Activated CD4-positive, alpha-beta T cell treated with anti-CD3 and anti-CD28 coated beads for 24 hours (primary cell): ENCODE measurements around the gene ATG12.
"Not testable (repeated sequence)": the region's sequence is repeated elsewhere in the genome, so short reads cannot be mapped to it uniquely, and the experiment has no call there.

Experiments
- DNase-seq, 2 donors: peaks; one replicate each; pipeline ENCODE4 v3.0.0-alpha.2; 2020; ENCODE audit warnings: low read depth in 2 of 2

The ATG12 gene

GRCh38 chr5:115842952-115843351 lies 1.6 kb upstream of the ATG12 start:
- no peak for DNase-seq

- DNase-seq = no peak
These were observed 947 bp upstream of the ATG12 start for GRCh38 chr5:115842089-115842935.

- DNase-seq = no peak
These were observed 492 bp downstream of the ATG12 start for GRCh38 chr5:115840873-115841272.

GRCh38 chr5:115838885-115839518 lies 2.4 kb downstream of the ATG12 start:
- DNase-seq = no peak

- no peak for DNase-seq
These were observed 5.9 kb downstream of the ATG12 start for GRCh38 chr5:115835481-115835880.

- DNase-seq = no peak
These were observed 10.1 kb downstream of the ATG12 start for GRCh38 chr5:115831163-115831768.

GRCh38 chr5:115829913-115830312 lies 11.5 kb downstream of the ATG12 start:
- no peak for DNase-seq

GRCh38 chr5:115825948-115826347 lies 15.4 kb downstream of the ATG12 start:
- no peak for DNase-seq

- DNase-seq = not testable (repeated sequence)
These were observed 16.4 kb downstream of the ATG12 start for GRCh38 chr5:115824983-115825382.

GRCh38 chr5:115820846-115821245 lies 20.5 kb downstream of the ATG12 start:
- DNase-seq = no peak

GRCh38 chr5:115818821-115819220 lies 22.5 kb downstream of the ATG12 start:
- no peak for DNase-seq

- no peak for DNase-seq
These were observed 24.0 kb downstream of the ATG12 start for GRCh38 chr5:115817386-115817785.

- DNase-seq = no peak
These were observed 24.9 kb downstream of the ATG12 start, which contains the start of gene CDO1 for GRCh38 chr5:115816226-115817081. Gene CDO1 (minus strand): TSS chr5:115816659. CDS start chr5:115816397, 262 bp downstream.

- no peak for DNase-seq
These were observed 25.6 kb downstream of the ATG12 start for GRCh38 chr5:115815693-115816225.

- DNase-seq = no peak
These were observed 26.2 kb downstream of the ATG12 start for GRCh38 chr5:115815006-115815692.

- no peak for DNase-seq
These were observed 27.6 kb downstream of the ATG12 start for GRCh38 chr5:115813719-115814118.

- no peak for DNase-seq
These were observed 29.0 kb downstream of the ATG12 start for GRCh38 chr5:115812372-115812771.

- DNase-seq = no peak
These were observed 30.0 kb downstream of the ATG12 start for GRCh38 chr5:115811406-115811805.

GRCh38 chr5:115810761-115811160 lies 30.6 kb downstream of the ATG12 start:
- no peak for DNase-seq

GRCh38 chr5:115809946-115810345 lies 31.4 kb downstream of the ATG12 start:
- no peak for DNase-seq

GRCh38 chr5:115808066-115808465 lies 33.3 kb downstream of the ATG12 start:
- not testable (repeated sequence) for DNase-seq
